ENCODE data around the gene CNOT1. TPM values are rescaled to one million over a fixed set of nuclear protein-coding genes. Genes with fewer than 3 reads are reported as not detected.
"Not testable (repeated sequence)": the region's sequence is repeated elsewhere in the genome, so short reads cannot be mapped to it uniquely, and the experiment has no call there.

Gene CNOT1
- polyA plus RNA-seq, 1 donor, result 86.0 TPM

- no peak for DNase-seq (ENCODE audit: low read depth)
Measured at GRCh38 chr16:58638148-58639036, 8.8 kb upstream of the CNOT1 start.

- DNase-seq (ENCODE audit: low read depth), result not testable (repeated sequence)
Measured at GRCh38 chr16:58637021-58637420, 7.4 kb upstream of the CNOT1 start.

- DNase-seq (ENCODE audit: low read depth), result no peak
Measured at GRCh38 chr16:58636466-58636865, 6.8 kb upstream of the CNOT1 start.

GRCh38 chr16:58635502-58635901, 5.9 kb upstream of the CNOT1 start:
- no peak for DNase-seq (ENCODE audit: low read depth)

GRCh38 chr16:58634265-58634802, 4.7 kb upstream of the CNOT1 start:
- DNase-seq (ENCODE audit: low read depth), result no peak

- peak; percentile 6 for DNase-seq (ENCODE audit: low read depth)
Measured at GRCh38 chr16:58628845-58629732, 537 bp downstream of the CNOT1 start.

- DNase-seq (ENCODE audit: low read depth), result no peak
Measured at GRCh38 chr16:58624209-58624608, 5.4 kb downstream of the CNOT1 start.

GRCh38 chr16:58620396-58620795, 9.2 kb downstream of the CNOT1 start:
- no peak for DNase-seq (ENCODE audit: low read depth)

- no peak for DNase-seq (ENCODE audit: low read depth)
Measured at GRCh38 chr16:58615280-58615679, 14.3 kb downstream of the CNOT1 start.

- DNase-seq (ENCODE audit: low read depth), result no peak
Measured at GRCh38 chr16:58614860-58615259, 14.8 kb downstream of the CNOT1 start.

- no peak for DNase-seq (ENCODE audit: low read depth)
Measured at GRCh38 chr16:58614212-58614611, 15.4 kb downstream of the CNOT1 start.

- DNase-seq (ENCODE audit: low read depth), result not testable (repeated sequence)
Measured at GRCh38 chr16:58612965-58613364, 16.7 kb downstream of the CNOT1 start.

GRCh38 chr16:58608601-58609136, 21.0 kb downstream of the CNOT1 start:
- DNase-seq (ENCODE audit: low read depth), result no peak

- DNase-seq (ENCODE audit: low read depth), result no peak
Measured at GRCh38 chr16:58605562-58605961, 24.1 kb downstream of the CNOT1 start.

- DNase-seq (ENCODE audit: low read depth), result no peak
Measured at GRCh38 chr16:58591083-58591482, 38.5 kb downstream of the CNOT1 start.

- DNase-seq (ENCODE audit: low read depth), result no peak
Measured at GRCh38 chr16:58589326-58589905, 40.2 kb downstream of the CNOT1 start.

- no peak for DNase-seq (ENCODE audit: low read depth)
Measured at GRCh38 chr16:58588406-58588805, 41.2 kb downstream of the CNOT1 start.

- DNase-seq (ENCODE audit: low read depth), result no peak
Measured at GRCh38 chr16:58586340-58587030, 43.1 kb downstream of the CNOT1 start.

- no peak for DNase-seq (ENCODE audit: low read depth)
Measured at GRCh38 chr16:58584831-58585505, 44.7 kb downstream of the CNOT1 start.

- no peak for DNase-seq (ENCODE audit: low read depth)
Measured at GRCh38 chr16:58582971-58583765, 46.5 kb downstream of the CNOT1 start.
